HG02642 (cell line): Measurements from ENCODE around the gene NMRAL1.

Experiments
- ATAC-seq: cut with Tn5 transposase; IDR thresholded peaks from one replicate; pipeline ENCODE4 v1.9.1; 2021; ENCODE audit warnings: mild to moderate bottlenecking; ENCODE audit not compliant: unreplicated experiment, poor library complexity

NMRAL1 gene

DNA sequence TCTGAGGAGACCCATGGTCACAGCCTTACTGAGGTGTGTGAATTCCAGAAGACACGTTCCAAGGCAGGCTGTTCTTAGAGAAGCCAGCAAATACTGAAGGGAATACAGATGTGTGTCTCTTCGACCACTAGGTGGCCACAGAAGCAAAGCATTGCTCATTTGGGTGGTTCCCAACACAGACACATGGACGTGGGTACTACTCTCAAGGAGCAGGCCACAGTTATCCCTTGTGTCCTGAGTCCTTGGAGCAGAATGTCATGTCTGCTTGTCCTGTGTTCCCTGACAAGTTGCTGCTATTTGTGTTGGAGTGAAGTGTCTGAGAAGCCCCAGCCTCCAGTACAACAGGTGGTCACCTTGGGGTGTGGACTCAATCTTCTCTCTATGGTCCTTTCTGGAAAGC, 32.0 kb upstream of the NMRAL1 start:
- peak; percentile 51 for ATAC-seq

DNA sequence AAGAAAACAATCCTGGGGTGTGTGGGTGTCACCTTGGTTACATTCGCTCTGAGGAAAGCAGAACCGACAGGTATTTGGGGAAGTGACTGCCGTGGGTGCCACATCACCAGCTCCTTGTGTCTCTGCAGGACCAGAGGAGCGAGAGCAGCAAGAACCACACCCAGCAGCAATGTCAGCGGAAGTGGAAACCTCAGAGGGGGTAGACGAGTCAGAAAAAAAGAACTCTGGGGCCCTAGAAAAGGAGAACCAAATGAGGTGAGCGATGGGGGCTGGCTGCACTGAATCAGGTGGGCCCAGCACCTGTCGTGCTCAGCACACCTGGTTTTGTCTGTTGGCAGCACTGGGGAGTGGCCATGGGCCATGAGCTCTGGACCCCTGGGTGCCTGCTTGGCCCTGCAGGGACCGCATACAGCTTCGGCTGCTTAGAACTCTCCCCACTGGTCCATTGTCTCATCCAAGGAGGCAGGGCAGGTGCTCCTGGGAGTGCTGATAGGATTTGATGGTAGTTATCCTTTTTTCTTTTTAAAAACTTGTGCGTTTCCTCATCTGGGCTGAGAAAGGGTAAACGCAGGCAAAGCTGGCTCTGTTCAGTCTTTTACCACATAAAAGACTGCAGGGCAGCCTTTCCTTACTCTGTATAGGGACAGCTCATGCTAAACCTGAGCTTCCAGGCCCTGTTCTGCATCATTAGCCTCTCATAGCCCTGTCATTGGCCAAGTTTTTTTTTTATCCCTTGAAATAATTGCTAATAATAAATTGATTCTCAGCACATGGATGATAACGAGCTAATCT, 31.1 kb upstream of the NMRAL1 start:
- no peak for ATAC-seq

DNA sequence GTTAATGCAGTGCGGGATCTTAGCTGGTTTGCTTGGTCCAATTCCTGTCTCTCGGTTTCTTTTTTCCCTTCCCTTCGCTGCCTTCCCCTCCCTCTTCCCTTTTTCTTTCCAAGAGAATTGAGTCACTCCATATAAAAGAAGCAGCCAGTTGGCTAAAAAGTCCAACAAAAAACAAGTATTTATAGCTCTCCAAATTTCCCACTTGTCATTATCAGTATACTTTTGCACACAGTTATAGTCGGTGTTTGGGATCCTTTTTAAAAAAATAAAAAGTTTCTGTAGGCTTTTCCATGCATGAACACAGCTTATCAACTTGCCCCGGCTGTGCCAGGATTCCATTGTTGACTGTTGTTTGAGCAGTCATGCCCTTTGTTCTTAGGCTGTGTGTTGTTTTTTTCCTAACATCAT, 26.6 kb upstream of the NMRAL1 start:
- ATAC-seq, result no peak

DNA sequence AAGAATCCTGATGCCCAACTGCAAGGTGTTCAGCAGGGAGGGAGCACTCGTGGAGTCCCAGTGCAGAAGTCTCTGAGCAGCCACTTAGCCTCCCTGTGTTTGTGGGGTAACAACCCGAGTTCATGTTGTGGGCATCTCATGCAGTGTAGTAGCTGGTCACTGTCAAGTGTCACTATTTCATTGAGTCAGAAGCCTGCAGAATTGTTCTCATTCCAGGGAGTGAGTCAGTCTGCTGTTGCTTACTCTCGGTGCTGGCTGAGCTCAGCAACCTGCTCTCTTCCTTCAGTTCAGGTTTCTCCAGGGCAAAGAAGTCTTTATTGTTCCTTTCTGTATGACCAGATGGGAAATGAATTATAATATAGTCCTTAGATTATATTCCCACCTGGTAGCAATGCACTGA, 25.8 kb upstream of the NMRAL1 start:
- ATAC-seq, result no peak

DNA sequence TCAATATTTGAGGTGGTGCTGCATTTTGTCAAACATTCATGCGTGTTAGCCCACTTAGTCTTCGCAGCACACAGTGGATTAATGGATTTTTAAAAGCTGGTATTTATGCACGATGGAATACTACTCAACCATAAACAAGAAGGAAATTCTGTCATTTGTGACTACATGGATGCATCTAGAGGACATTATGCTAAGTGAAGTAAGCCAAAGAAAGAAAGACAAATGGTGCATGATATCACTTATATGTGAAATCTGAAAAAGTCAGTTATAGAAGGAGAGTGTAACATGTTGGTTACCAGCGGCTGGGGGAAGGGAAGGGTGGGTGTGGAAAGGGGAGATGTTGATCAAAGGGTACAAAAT, 24.8 kb upstream of the NMRAL1 start:
- ATAC-seq, result no peak

DNA sequence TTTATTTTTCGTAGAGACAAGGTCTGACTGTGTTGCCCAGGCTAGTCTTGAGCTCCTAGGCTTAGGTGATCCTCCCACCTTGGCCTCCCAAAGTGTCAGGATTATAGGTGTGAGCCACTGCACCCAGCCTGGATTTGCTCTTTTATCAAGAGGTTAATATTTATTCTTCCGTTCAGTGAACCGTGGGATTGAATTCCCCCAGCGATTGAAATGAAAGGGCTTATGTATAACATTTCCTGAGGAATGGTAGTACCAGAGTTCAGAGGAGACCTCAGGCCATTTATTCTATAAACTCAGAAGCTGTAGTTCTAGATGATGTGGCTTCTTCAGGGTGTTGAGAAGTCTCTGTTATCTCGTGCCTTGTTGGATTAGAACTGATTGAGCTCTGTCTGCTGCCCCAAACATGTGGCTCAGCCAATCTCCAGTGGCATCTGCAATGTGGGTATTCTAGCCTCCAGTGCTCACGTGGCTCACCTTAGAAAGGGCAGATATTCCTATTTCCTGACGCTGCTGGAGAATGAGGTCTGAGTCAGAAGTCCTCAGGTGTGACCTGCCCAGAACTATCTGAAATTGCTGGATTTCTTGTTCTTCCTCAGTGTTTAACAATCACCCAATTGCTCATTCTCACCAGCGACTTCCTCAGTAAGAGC, 24.2 kb upstream of the NMRAL1 start:
- no peak for ATAC-seq

DNA sequence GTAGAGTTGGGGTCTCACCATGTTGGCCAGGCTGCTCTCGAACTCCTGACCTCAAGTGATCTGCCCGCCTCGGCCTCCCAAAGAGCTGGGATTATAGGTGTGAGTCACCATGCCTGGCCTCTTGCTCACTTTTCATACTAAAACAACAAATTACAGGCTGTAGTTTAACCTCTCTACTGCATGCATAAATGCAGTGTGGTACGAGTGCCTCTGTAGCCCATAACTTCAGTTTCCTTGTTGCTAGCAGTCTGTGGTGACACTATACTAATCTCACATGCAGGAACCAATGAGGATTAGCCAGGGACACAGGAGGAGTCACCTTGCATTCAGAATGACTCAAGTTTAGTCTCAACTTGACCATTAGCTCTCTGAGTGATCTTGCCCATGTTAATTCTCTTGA, 21.9 kb upstream of the NMRAL1 start:
- ATAC-seq, result no peak

DNA sequence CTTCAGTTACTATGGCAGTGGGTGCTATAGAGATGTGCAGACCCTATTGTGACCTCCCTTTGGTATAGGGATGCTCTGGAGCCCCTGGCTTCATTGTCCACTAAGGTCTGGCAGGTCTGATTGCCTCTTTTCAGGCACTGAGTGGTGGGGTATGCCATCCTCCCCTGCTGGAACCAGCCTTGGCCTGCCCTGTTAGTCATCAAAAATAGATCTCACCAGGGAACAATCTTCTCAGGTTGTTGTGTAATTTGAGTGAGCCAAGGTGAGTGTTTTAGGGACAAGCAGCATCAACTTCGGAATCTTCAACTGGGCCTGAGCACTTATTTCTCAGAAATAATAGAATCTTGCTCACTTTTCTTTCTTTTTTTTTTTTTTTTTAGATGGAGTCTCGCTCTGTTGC, 21.3 kb upstream of the NMRAL1 start:
- ATAC-seq, result no peak

DNA sequence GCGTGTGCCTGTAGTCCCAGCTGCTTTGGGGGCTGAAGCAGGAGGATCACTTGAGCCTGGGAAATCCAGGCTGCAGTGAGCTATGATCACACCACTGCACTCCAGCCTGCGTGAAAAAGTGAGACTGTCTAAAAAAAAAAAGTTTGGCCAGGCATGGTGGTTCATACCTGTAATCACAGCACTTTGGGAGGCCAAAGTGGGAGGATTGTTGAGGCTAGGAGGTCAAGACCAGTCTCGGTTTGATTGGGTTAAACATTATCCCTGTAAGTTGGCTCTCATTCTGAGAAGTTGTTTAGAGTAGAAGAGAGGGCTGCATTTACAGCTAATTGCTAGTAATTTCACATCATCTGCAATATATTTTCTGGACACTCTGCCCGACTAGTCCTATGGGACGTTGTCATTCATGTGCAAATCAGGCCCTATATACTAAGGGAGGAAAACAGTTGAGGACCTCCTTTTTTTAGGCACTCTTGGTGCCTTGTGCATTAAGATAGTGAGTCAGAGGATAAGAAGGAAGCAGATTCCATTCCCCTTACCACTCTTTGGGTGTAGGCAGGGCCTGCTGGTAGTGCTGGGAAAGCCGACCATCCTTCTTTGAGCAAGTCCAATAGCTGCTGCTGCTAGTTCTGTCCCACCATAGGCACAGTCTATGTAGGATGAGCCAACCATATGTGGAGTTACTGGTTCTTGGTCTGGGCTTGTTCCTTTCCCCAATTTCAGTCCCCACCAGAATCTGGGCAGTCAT, 20.5 kb upstream of the NMRAL1 start:
- ATAC-seq, result no peak

DNA sequence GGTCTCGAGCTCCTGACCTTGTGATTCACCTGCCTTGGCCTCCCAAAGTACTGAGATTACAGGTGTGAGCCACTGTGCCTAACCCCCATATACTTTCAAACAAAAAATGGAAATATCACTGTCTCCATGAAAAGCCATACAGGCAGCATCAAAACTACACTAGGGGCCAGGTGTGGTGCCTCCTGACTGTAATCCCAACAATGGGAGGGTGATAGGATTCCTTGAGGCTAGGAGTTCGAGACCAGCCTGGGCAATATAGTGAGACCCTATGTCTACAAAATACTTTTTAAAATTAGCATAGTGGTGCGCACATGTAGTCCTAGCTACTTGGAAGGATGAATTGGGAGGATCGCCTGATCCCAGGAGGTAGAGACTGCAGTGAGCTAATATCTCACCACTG, 17.5 kb upstream of the NMRAL1 start:
- ATAC-seq, result no peak

DNA sequence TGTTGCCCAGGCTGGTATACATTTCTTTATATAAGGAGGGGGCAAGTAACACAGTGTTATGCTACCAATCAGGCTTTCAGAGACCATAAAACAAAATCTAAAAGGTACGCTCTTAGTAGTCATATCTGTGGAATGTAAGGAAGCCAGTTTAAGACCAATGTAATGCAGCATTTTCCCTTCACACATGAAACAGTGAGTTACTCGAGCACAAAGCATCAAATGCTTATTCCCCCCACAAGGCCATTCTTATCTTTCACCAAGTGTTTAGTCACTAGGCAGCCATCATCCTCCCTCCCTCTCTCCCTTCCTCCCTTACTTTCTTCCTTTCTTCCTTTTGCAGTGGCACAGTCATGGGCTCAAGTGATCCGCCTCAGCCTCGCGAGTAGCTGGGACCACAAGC, 14.6 kb upstream of the NMRAL1 start:
- ATAC-seq, result no peak

DNA sequence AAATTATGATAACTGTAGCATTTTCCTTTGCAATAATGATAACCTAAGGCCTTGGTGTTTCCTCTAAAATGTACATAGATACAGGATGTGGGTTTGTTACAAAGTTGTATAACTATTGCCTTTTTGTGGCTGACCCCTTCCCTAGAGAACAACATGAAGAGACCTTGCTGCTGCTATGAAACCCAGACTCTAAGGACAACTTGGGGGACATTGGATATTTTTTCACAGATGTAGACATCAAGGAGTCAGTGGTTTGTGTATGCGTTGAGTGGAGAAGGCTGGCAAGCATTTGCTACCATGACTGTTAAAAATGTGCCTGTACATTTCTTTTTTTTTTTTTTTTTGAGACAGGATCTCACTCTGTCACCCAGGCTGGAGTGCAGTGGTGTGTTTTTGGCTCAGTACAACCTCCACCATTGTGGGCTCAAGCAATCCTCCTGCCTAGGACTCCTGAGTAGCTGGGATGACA, 14.1 kb upstream of the NMRAL1 start:
- ATAC-seq, result no peak

DNA sequence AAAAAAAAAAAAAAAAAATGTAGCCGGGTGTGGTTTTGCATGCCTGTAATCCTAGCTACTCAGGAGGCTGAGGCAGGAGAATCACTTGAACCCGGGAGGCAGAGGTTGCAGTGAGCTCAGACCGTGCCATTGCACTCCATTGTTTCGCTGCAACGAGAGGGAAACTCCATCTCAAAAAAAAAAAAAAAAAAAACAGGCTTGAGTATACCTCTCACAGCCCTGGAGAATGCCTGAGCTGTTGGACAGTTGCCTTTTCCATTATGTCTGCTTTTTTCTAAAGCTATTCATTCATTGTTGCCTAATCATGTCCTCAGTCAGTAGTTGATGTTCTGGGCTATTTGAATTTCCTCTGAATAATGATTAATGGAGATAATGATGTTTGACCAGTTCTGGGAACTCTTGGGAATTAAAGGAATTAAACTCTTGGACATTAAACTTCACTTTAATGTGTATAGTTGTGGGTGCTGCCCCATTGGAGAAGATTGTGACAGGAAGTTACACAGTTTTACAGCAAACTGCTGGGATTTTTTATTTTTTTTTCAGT, 13.6 kb upstream of the NMRAL1 start:
- ATAC-seq, result no peak

DNA sequence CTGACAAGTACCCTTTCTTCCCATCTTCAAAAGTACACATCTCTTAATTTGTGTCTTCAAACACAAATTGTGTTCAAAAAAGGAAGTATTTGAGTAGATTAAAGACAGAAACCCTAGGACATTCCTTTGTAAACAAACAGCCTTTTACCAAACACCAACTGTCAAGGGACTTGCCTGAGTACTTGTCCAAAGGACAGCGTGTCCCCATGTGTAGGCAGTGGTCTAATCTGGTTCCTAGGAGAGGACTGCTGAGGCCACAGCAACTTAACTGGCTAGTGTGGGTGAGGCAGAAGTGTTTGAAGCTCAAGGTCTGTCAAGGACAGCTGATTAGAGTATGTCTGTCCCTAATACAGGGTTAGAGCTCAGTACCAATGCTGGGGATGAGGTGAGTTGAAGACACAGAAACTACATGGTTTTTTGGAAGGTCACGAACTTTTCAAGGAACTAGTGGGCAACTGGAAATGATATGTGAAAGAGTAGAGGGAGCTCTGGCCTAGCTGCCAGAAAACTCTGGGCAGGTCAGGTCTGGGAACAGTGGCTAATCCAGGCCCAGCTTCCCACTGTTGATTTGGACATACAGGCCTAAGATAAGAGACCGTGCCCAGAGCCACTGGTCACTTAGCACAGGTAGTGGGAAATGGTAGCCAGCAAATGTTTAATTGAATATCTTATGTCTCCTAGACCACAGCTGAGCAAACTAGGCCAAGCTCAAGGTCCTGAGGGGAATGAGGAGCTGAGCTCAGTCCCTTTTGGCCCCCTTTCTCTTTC, 11.9 kb upstream of the NMRAL1 start:
- no peak for ATAC-seq

DNA sequence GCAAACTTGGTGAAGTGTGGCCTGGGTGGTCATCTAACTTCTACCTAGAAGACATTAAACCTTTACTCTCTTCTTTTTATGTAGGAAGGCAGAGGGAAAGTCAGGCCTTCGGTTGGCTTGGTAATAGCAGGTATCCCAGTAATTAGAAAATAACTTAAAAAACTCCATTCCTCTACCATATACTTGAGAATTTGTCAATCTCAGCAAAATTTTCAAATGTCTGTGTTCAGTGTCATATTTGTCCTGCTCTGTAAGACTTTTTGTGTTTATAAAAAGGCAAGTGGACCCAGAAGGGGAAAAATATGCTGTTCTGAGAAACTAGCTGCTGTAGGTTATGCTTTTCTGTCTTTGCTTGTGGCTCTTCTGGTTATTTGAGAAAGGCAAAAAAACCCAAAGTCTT, 7.5 kb upstream of the NMRAL1 start:
- no peak for ATAC-seq

DNA sequence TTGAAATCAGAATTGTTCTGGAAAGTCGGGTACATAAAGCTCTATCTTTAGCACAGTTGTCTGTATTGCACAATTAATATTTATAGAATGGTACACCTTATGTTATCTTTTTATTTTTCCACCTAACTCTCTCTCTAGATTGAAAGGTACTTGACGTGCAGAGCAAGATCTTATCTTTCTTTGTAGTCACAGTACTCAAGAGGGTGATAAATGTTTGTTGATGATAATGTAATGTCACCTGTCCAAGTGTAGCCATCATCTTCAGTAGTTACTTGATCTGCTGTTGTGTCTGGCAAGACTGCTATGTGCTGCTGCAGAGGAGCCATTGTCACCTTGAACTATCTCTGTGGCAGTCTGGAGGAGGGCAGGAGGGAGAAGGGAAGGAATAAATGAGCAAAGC, 7.1 kb upstream of the NMRAL1 start:
- no peak for ATAC-seq

DNA sequence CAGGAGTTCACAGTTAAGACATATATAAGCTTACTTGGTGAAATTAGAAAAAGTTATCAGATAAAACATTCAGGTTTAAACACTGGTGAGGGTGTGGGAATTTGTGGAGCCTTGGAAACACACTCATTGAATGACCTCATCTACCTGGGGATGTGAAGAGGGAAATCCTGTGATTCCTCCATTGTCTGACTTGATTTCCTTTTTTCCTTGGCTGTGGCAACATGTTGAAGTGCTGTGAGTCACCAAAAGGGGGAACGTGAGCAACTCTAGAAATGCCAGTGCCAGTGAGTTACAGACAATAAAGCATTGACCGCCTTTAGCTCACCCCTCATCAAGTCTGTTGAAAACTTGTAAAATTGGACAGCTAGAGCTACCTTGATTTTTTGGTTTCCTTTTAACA, 3.5 kb upstream of the NMRAL1 start:
- no peak for ATAC-seq

DNA sequence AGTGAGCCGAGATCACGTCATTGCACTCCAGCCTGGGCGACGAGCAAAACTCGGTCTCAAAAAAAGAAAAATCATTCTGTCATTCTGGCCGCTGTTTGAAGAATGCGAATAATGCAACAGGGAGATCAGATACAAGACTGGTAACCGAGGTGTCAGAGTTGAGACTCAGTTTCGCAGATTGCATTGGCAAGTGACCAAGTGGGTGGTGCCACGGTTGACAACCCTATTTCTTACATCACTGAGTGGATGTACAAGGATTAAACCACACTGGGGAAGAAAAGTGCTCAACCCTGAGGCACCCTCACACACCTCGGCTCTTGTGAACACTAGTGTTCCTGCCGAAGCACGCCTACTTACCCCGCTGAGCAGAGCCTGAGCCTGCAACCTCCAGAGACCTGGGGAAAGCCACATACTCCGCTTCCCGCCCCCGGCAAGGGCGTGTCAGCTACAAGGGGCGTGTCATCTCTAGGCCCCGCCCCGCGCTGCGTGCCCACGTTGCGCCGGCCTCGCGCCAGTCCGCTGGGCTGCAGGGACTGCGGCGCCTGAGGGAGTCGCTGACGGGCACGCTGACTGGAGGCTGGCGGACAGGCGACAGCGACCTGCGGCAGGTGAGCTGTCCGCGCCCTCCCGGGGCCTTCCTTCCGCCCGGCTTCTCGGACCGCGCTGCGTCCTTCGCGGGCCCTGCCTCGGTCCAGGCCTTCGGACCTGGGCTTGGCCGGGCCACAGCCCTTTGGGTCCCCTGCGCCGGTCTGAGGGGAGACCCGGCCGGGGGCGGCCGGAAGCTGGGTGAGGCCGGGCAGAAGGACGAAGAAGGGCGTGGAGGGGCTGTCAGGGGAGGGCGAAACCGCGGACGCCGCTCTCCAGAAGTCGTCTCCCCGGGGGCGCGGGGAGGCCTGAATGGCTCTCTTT, 1.7 kb upstream of the NMRAL1 start, which contains the start of gene HMOX2:
Gene HMOX2 (plus strand): TSS at position 519 of the 909 bp plus-strand sequence. CDS start 29,127 bp downstream, outside the sequence.
- ATAC-seq, result peak; percentile 88

DNA sequence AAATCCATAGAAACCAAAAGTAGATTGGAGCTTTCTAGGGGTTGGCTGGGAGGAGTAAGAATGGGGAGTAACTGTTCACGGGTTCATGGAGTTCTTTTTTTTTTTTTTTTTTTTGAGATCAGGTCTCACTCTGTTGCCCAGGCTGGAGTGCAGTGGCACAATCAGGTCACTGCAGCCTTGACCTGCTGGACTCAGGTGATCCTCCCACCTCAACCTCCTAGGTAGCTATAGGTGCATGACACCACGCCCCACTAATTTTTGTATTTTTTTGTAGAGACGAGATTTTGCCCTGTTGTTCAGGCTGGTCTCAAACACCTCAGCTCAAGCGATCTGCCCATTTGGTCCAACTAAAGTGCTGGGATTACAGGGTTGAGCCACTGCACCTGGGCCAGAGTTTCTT, 1.5 kb downstream of the NMRAL1 start:
- ATAC-seq, result no peak
